NOMO-1 (cell line): ENCODE data around the gene ZFYVE1.

Source experiments
- DNase-seq, 2 experiments: peaks; one replicate each; lab custom pipeline; 2025; ENCODE audit not compliant: unreplicated experiment in 2 of 2; lab: John Stamatoyannopoulos, UW

ZFYVE1 gene

DNA sequence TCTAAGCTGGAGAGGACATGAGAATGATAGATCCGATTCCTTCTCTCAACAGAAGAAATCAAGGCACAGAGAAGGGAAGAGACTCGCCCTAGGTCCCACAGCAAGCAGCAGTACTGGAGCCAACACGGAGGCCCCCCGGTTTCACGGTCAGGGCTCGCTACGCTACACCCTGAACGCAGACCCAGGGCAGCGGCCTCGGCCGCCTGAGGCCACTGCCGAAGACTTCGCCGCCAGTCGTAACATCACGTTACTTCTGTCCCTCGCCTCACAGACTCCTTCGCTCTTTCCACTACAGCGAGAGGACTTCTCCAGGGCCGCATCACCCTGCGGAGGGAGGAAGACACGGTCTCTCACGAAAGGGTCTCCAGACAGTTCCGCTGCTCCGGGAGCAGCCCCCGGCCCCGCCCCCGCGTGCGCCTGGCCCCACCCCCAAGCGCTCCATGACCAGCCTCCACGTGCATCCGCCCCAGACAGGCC, 101.1 kb downstream of the ZFYVE1 start:
- no peak for DNase-seq

DNA sequence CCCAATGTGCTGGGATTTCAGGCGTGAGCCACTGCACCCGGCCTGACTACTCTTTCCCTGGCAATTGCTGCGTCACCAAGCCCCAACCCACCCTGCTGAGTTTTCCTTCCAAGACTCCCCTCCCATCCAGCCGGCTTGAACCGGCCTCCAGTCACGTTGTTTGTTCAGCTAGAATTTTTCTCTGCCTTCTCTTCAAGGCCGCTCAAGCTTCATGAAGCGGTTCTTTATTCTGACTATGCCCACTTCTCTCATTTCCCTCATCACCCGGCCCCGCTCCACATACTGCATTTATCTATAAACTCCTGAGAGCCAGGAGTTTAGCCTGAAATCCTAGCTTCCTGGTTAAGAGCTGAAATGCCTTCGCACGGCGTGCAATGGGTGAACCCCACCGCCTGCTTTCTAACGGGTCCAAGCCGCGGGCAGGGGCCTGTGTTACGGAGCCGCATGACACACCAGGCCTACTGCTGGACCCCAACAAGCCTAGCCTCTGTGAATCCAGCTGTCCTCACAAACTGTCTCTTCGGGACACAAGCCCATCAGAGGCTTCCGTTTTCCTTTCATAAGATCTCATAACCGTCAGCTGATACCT, 101.6 kb downstream of the ZFYVE1 start:
- no peak for DNase-seq

DNA sequence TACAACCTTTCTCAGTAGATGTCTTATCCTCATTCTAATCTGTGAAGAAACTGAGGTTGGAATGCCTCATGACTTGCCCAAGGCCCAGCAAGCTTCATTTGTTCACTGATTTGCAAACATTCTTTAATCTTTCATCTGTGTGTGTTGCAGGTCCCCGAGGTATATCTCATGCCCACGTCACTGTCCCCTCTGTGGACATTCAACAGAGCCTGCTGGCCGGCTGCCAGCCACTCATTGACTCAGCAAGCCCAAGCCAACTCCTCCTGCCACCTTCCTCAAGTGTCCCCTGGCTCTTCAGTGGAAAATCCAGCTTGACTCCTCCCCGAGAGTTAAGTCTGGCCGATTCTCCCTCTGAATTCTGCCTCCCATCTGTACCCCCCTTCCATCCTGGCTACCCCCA, 102.6 kb downstream of the ZFYVE1 start:
- no peak for DNase-seq

DNA sequence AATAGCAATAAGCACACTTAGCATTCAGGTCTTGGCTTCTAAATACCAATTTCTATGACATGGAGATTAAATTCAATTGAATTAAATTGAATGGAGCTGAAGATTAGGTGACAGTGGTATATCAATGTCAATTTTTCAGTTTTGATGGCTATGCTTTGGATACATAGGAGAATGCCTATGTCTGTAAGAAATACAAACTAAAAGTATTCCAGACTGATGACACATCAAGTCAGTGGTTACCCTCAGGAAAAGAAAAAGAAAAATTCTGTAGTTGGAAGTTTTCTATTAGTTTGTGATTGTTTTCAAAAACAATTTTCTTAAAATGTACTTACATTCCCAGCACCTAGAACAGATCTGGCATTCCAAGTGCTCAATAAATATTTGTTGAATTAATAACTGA, 105.5 kb downstream of the ZFYVE1 start:
- DNase-seq: no peak

DNA sequence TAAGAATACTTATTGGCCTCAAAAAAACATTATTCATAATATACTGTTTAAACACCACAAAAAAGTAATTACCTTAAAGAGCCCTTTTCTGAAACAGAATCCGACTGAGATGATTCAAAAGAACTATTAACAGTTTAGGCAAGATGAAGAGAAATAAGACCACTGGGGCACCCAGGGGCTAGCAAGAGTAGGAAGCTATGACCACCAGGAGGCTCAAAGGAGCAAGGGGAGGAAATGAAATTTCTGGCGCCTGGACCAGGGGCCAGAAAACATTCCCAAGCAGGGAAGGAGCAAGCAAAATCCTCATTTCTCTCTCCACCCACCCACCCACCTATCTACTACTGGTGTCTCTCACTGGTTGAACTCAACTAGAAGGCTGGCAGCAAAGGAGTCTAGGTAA, 106.9 kb downstream of the ZFYVE1 start:
- no peak for DNase-seq
